Natural killer cell (primary cell): Measurements from ENCODE around the gene SKI. TPM values are rescaled to one million over a fixed set of nuclear protein-coding genes. Genes with fewer than 3 reads are reported as not detected.

Experiments used
- ATAC-seq, 3 donors: fragments of 150-1000 bp in 2 of 3; fragments of 200-7000 bp in 1 of 3; cut with Tn5 transposase; 1 replicate in 1 of 3; 2 replicates in 2 of 3; pipeline ENCODE4 v1.10.0; 2021; ENCODE audit warnings: mild to moderate bottlenecking in 2 of 3, moderate library complexity in 2 of 3
- DNase-seq, 2 donors: peaks; one replicate each; pipeline versions ENCODE4 v3.0.0 to v3.0.0-alpha.2; 2013 to 2021; ENCODE audit warnings: mixed read lengths in 1 of 2
- H3K27ac ChIP-seq: one replicate; pipeline ENCODE4 v1.5.1; 2013; ENCODE audit warnings: mild to moderate bottlenecking, low read length
- H3K27me3 ChIP-seq: one replicate; pipeline ENCODE4 v1.6.1; 2013; ENCODE audit warnings: low read length; ENCODE audit not compliant: control insufficient read depth, insufficient read depth
- H3K36me3 ChIP-seq: one replicate; pipeline ENCODE4 v1.6.1; 2013; ENCODE audit warnings: low read length; ENCODE audit not compliant: control insufficient read depth, insufficient read depth
- H3K4me1 ChIP-seq: one replicate; pipeline ENCODE4 v1.6.1; 2013; ENCODE audit warnings: low read length; ENCODE audit not compliant: control insufficient read depth, insufficient read depth
- H3K4me3 ChIP-seq: one replicate; pipeline ENCODE4 v1.5.1; 2013; ENCODE audit warnings: low read length
- H3K9me3 ChIP-seq: one replicate; pipeline ENCODE4 v1.6.1; 2013; ENCODE audit warnings: low read length; ENCODE audit not compliant: control insufficient read depth, insufficient read depth
- H3K27ac Mint-ChIP-seq, 2 donors: one replicate each; pipeline ENCODE4 v1.8.0; 2022; ENCODE audit warnings: mild to moderate bottlenecking in 2 of 2, mixed read lengths in 2 of 2, moderate library complexity in 1 of 2
- H3K27me3 Mint-ChIP-seq, 2 donors: one replicate each; pipeline ENCODE4 v1.8.0; 2022; ENCODE audit warnings: low read depth in 2 of 2, mixed read lengths in 2 of 2
- H3K36me3 Mint-ChIP-seq: one replicate; pipeline ENCODE4 v1.8.0; 2022; ENCODE audit warnings: mixed read lengths
- H3K4me1 Mint-ChIP-seq, 2 donors: one replicate each; pipeline ENCODE4 v1.8.0; 2022; ENCODE audit warnings: mixed read lengths in 2 of 2
- H3K4me3 Mint-ChIP-seq: one replicate; pipeline ENCODE4 v1.8.0; 2022; ENCODE audit warnings: mild to moderate bottlenecking, moderate library complexity, mixed read lengths
- H3K9me3 Mint-ChIP-seq, 2 donors: one replicate each; pipeline ENCODE4 v1.8.0; 2022; ENCODE audit warnings: mixed read lengths in 2 of 2
- WGBS: methylation state at CpG from one replicate; pipeline ENCODE4 v1.1.7; 2013; ENCODE audit warnings: missing lambda C conversion rate; ENCODE audit not compliant: insufficient coverage; 5-methylcytosine and 5-hydroxymethylcytosine counted together
- intact Hi-C: fragments of 100-400 bp; cut with micrococcal nuclease; formaldehyde crosslinking; loops from one replicate; pipeline ENCODE4 v1.14.2; 2022
- total RNA-seq, 4 donors: library from RNA; stranded (reverse); fragments of 120-200 nt in 1 of 4; gene quantifications; one replicate each; pipeline versions ENCODE4 v1.2.3 to v1.2.4, GENCODE V29; 2013 to 2022
- TF ChIP-seq, protein P1 (sequence below): fragments of 200-600 bp; IDR thresholded peaks from one replicate; pipeline ENCODE4 v1.8.0; 2022; ENCODE audit warnings: antibody characterized with exemption

Gene SKI
- total RNA-seq, 3 donors from 2014 or later (not counting 1 experiment from before 2014, with no cell fraction given) = 96.9 to 145 (median 140) TPM

- WGBS = 95% methylated on average over 16 of the region's 16 CpGs
- DNase-seq (no peak), ATAC-seq (no peak)
- no peak overlapping the region for H3K27ac ChIP-seq
- peaks cover 18% of the 10 kb centered on the region for H3K4me1 ChIP-seq
- H3K27ac Mint-ChIP-seq = peak overlapping the region in 1 of 2 donors; percentile 91
- intact Hi-C loops = no loop called here
- TF ChIP-seq, protein P1, sequence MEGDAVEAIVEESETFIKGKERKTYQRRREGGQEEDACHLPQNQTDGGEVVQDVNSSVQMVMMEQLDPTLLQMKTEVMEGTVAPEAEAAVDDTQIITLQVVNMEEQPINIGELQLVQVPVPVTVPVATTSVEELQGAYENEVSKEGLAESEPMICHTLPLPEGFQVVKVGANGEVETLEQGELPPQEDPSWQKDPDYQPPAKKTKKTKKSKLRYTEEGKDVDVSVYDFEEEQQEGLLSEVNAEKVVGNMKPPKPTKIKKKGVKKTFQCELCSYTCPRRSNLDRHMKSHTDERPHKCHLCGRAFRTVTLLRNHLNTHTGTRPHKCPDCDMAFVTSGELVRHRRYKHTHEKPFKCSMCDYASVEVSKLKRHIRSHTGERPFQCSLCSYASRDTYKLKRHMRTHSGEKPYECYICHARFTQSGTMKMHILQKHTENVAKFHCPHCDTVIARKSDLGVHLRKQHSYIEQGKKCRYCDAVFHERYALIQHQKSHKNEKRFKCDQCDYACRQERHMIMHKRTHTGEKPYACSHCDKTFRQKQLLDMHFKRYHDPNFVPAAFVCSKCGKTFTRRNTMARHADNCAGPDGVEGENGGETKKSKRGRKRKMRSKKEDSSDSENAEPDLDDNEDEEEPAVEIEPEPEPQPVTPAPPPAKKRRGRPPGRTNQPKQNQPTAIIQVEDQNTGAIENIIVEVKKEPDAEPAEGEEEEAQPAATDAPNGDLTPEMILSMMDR = no peak
- no peaks in the 10 kb centered on the region for H3K9me3 Mint-ChIP-seq
- no peaks in the 10 kb centered on the region for H3K9me3 ChIP-seq
- no peak overlapping the region for H3K4me3 ChIP-seq
- no peaks in the 10 kb centered on the region for H3K27me3 ChIP-seq
- H3K36me3 ChIP-seq = no peaks in the 10 kb centered on the region
- H3K36me3 Mint-ChIP-seq = no peaks in the 10 kb centered on the region
- H3K4me1 Mint-ChIP-seq = peaks cover 0 to 6% of the 10 kb centered on the region in 2 donors
- H3K4me3 Mint-ChIP-seq = no peak overlapping the region
- H3K27me3 Mint-ChIP-seq = no peaks in the 10 kb centered on the region
These were observed 39.8 kb upstream of the SKI start for GRCh38 chr1:2188336-2188735.

GRCh38 chr1:2189459-2190425 lies 38.4 kb upstream of the SKI start:
- H3K9me3 ChIP-seq = no peaks in the 10 kb centered on the region
- Mint-ChIP-seq H3K4me3 (peak overlapping the region; percentile 83), H3K27me3 (no peaks in the 10 kb centered on the region), H3K9me3 (no peaks in the 10 kb centered on the region), H3K36me3 (no peaks in the 10 kb centered on the region), H3K27ac (peak overlapping the region; percentile 70 to 91), H3K4me1 (peaks cover 6% of the 10 kb centered on the region in 2 donors)
- ATAC-seq (peak; percentile 92 to 94 (median 92)), DNase-seq (peak; percentile 74 to 92)
- no peaks in the 10 kb centered on the region for H3K36me3 ChIP-seq
- peak overlapping the region; percentile 74 for H3K27ac ChIP-seq
- intact Hi-C loops = loop anchor here (10.0 kb wide), 2 partner anchors 355 to 455 kb away; no protein-coding TSS in a partner anchor
- no peaks in the 10 kb centered on the region for H3K27me3 ChIP-seq
- peaks cover 26% of the 10 kb centered on the region for H3K4me1 ChIP-seq
- WGBS = 75% methylated on average over 65 of the region's 65 CpGs
- H3K4me3 ChIP-seq = peak overlapping the region; percentile 11
- TF ChIP-seq, protein P1 = no peak

GRCh38 chr1:2190491-2190976 lies 37.6 kb upstream of the SKI start:
- no peaks in the 10 kb centered on the region for H3K9me3 ChIP-seq
- H3K27ac ChIP-seq = no peak overlapping the region
- H3K4me1 Mint-ChIP-seq = peaks cover 6 to 10% of the 10 kb centered on the region in 2 donors
- no peak overlapping the region for H3K4me3 ChIP-seq
- H3K4me1 ChIP-seq = peaks cover 33% of the 10 kb centered on the region
- peak overlapping the region; percentile 29 to 54 for H3K27ac Mint-ChIP-seq
- intact Hi-C loops = loop anchor here (10.0 kb wide), 2 partner anchors 354 to 454 kb away; no protein-coding TSS in a partner anchor
- TF ChIP-seq, protein P1 = no peak
- no peaks in the 10 kb centered on the region for H3K36me3 Mint-ChIP-seq
- H3K27me3 Mint-ChIP-seq = no peaks in the 10 kb centered on the region
- no peak for DNase-seq
- H3K27me3 ChIP-seq = no peaks in the 10 kb centered on the region
- ATAC-seq = no peak
- H3K4me3 Mint-ChIP-seq = peak overlapping the region; percentile 62
- no peaks in the 10 kb centered on the region for H3K36me3 ChIP-seq
- no peaks in the 10 kb centered on the region for H3K9me3 Mint-ChIP-seq
- WGBS = 95% methylated on average over 19 of the region's 19 CpGs
